Thyroid gland (tissue), 4 donors: Measurements from ENCODE around the gene C11orf71. TPM values are rescaled to one million over a fixed set of nuclear protein-coding genes. Genes with fewer than 3 reads are reported as not detected.
A peak's percentile ranks its signal among the peaks of the same experiment; 100 is the strongest.

Source experiments
- DNase-seq, 2 donors: peaks; one replicate each; pipeline ENCODE4 v3.0.0-alpha.2; 2019
- H3K27ac ChIP-seq, 3 donors: fragments of 200-600 bp; sonication (generic); 1 replicate in 2 of 3; 2 replicates in 1 of 3; pipeline ENCODE4 v1.5.1; 2016 to 2019; ENCODE audit warnings: mild to moderate bottlenecking in 1 of 3, moderate library complexity in 1 of 3
- H3K27me3 ChIP-seq: fragments of 200-600 bp; sonication (generic); one replicate; pipeline ENCODE4 v1.5.1; 2019
- H3K36me3 ChIP-seq, 2 donors: fragments of 200-600 bp; sonication (generic); one replicate each; pipeline ENCODE4 v1.5.1; 2016 to 2019
- H3K4me1 ChIP-seq, 2 donors: fragments of 200-600 bp; sonication (generic); one replicate each; pipeline ENCODE4 v1.5.1; 2017 to 2019
- H3K4me3 ChIP-seq, 3 donors: fragments of 200-600 bp; sonication (generic); replicated peaks in 1 of 3; 1 replicate in 2 of 3; 2 replicates in 1 of 3; pipeline ENCODE4 v1.5.1; 2016; ENCODE audit warnings: mild to moderate bottlenecking in 1 of 3
- H3K9me3 ChIP-seq: fragments of 200-600 bp; sonication (generic); one replicate; pipeline ENCODE4 v1.5.1; 2017
- CTCF ChIP-seq, 6 experiments: fragments of 200-600 bp in 3 of 6; fragments of 450-650 bp in 3 of 6; sonication (generic) in 3 of 6; IDR thresholded peaks; one replicate each; pipeline ENCODE4 v1.5.1; 2016 to 2019; ENCODE audit warnings: antibody characterized with exemption in 6 of 6, mild to moderate bottlenecking in 2 of 6, inconsistent platforms in 1 of 6, moderate library complexity in 1 of 6
- POLR2A ChIP-seq, 2 donors: fragments of 450-650 bp; IDR thresholded peaks; one replicate each; pipeline ENCODE4 v1.6.1; 2017; ENCODE audit warnings: antibody characterized with exemption in 2 of 2, mild to moderate bottlenecking in 2 of 2, moderate library complexity in 1 of 2
- WGBS, 2 donors: methylation state at CpG; one replicate each; pipeline ENCODE4 v1.1.5; 2017; 5-methylcytosine and 5-hydroxymethylcytosine counted together
- intact Hi-C: fragments of 100-400 bp; cut with DNase I; formaldehyde crosslinking; loops from one replicate; pipeline ENCODE4 v1.15.1; 2023
- total RNA-seq, 4 donors: library from RNA; depleted of rRNA; stranded (reverse); fragments of >200 nt; gene quantifications; one replicate each; pipeline ENCODE4 v1.2.3, GENCODE V29; 2016

Gene C11orf71
- total RNA-seq, 4 donors from 2014 or later, result 13.6 to 19.7 (median 16.2) TPM

DNA sequence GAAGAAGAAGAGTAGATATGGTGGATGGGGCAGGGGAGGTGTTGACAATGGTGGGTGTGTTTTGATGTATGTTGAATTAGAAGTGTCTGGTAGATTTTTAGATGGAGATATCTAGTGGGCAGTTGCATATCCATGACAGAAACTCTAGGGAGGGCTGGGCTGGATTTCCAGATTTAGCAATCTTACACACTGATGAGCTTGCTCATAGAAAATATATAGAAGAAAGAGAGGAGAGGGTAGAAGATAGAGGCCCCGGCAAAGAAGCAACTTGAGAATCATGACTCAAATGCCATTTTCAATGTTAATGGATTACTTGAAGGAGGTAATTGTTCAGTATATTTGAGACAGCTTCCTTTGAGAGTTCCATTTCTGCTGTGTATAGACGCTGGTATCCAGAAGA lies 47.1 kb upstream of the C11orf71 start:
- Histone ChIP-seq H3K36me3 (peaks cover 13 to 20% of the 10 kb centered on the region in 2 donors), H3K9me3 (no peaks in the 10 kb centered on the region), H3K4me1 (no peaks in the 10 kb centered on the region), H3K27me3 (no peaks in the 10 kb centered on the region), H3K4me3 (no peak overlapping the region), H3K27ac (no peak overlapping the region)
- TF ChIP-seq CTCF (IDR thresholded peaks at IDR 0.05) (no peak), POLR2A (IDR thresholded peaks at IDR 0.05) (no peak)
- WGBS, 2 donors, result 91 to 94% methylated on average over 2 of the region's 2 CpGs
- no peak for DNase-seq
- intact Hi-C loops, result no loop called here

- TF ChIP-seq CTCF (IDR thresholded peaks at IDR 0.05) (no peak), POLR2A (IDR thresholded peaks at IDR 0.05) (no peak)
- Histone ChIP-seq H3K4me1 (peaks cover 12 to 19% of the 10 kb centered on the region in 2 donors), H3K9me3 (no peaks in the 10 kb centered on the region), H3K36me3 (peaks cover 2 to 7% of the 10 kb centered on the region in 2 donors), H3K27me3 (no peaks in the 10 kb centered on the region), H3K4me3 (no peak overlapping the region), H3K27ac (no peak overlapping the region)
- intact Hi-C loops, result no loop called here
- WGBS, 2 donors, result 96 to 97% methylated on average over 1 of the region's 1 CpG
- DNase-seq, result no peak
Observed at GRCh38 chr11:114442536-114442935, 42.2 kb upstream of the C11orf71 start.

DNA sequence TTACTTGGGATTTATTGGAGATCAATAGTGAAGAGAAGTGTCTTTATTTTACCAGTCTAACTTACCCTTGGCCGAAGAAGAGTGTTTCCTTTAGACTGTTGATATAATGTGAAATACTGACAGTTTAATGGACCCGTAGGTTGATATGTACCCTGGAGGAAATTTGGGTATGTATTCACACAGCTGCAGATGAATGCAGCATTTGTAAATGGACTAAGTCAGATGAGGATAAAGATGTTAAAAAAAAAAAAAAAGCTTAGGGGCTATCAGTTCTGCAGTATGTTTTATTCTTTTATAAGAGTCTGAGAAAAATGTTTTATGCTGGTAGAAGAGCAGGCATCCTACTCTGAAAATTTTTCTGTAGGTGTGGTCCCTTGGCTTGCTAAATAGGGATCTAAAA lies 41.6 kb upstream of the C11orf71 start:
- Histone ChIP-seq H3K4me1 (peaks cover 12 to 19% of the 10 kb centered on the region in 2 donors), H3K27ac (no peak overlapping the region), H3K36me3 (peaks cover 2 to 7% of the 10 kb centered on the region in 2 donors), H3K27me3 (no peaks in the 10 kb centered on the region), H3K4me3 (no peak overlapping the region), H3K9me3 (no peaks in the 10 kb centered on the region)
- intact Hi-C loops, result no loop called here
- 85 to 89% methylated on average over 2 of the region's 2 CpGs for WGBS, 2 donors
- no peak for DNase-seq
- TF ChIP-seq CTCF (IDR thresholded peaks at IDR 0.05), result no peak
- no peak for TF ChIP-seq POLR2A (IDR thresholded peaks at IDR 0.05)

- 86 to 88% methylated on average over 7 of the region's 7 CpGs for whole genome bisulfite sequencing, 2 donors
- DNase-seq, result no peak
- no peaks in the 10 kb centered on the region for H3K27me3 ChIP-seq
- TF ChIP-seq CTCF (IDR thresholded peaks at IDR 0.05) (no peak), POLR2A (IDR thresholded peaks at IDR 0.05) (no peak)
- intact Hi-C loops, result no loop called here
- no peak overlapping the region for H3K27ac ChIP-seq
- peaks cover 12 to 19% of the 10 kb centered on the region in 2 donors for H3K4me1 ChIP-seq
- H3K9me3 ChIP-seq, result no peaks in the 10 kb centered on the region
- H3K4me3 ChIP-seq, result no peak overlapping the region
- peaks cover under 1 to 2% of the 10 kb centered on the region in 2 donors for H3K36me3 ChIP-seq
Observed at GRCh38 chr11:114440971-114441763, 40.9 kb upstream of the C11orf71 start.

GRCh38 chr11:114440121-114440860 lies 40.0 kb upstream of the C11orf71 start:
- H3K9me3 ChIP-seq, result no peaks in the 10 kb centered on the region
- H3K36me3 ChIP-seq, result no peaks in the 10 kb centered on the region
- no peak for DNase-seq
- peak overlapping the region; percentile 61 to 95 (median 77) for H3K4me3 ChIP-seq
- intact Hi-C loops, result no loop called here
- TF ChIP-seq CTCF (IDR thresholded peaks at IDR 0.05), result no peak
- TF ChIP-seq POLR2A (IDR thresholded peaks at IDR 0.05), result no peak
- H3K4me1 ChIP-seq, result peaks cover 12 to 19% of the 10 kb centered on the region in 2 donors
- H3K27me3 ChIP-seq, result no peaks in the 10 kb centered on the region
- WGBS, 2 donors, result 21 to 26% methylated on average over 10 of the region's 10 CpGs
- peak overlapping the region in 2 of 3 donors; percentile 50 to 76 for H3K27ac ChIP-seq
